Measurements from ENCODE around the gene ANAPC10.
A peak's percentile ranks its signal among the peaks of the same experiment; 100 is the strongest.
"Not testable (repeated sequence)": the region's sequence is repeated elsewhere in the genome, so short reads cannot be mapped to it uniquely, and the experiment has no call there.

ANAPC10 gene

DNA sequence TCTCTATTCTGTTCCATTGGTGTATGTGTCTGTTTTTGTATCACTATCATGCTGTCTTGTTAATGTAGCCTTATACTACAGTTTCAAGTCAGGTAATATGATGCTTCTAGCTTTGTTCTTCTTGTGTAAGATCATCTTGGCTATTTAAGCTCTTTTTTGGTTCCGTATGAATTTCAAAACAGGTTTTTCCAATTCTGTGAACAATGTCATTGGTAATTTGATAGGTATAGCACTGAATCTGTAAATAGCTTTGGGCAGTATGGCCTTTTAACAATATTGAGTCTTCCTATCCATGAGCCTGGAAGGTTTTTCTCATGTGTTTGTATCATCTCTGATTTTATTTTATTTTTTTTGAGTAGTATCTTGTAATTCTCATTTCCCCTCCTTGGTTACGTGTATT, 94.3 kb downstream of the ANAPC10 start:
- no peak for DNase-seq (ENCODE audit: low spot score)

DNA sequence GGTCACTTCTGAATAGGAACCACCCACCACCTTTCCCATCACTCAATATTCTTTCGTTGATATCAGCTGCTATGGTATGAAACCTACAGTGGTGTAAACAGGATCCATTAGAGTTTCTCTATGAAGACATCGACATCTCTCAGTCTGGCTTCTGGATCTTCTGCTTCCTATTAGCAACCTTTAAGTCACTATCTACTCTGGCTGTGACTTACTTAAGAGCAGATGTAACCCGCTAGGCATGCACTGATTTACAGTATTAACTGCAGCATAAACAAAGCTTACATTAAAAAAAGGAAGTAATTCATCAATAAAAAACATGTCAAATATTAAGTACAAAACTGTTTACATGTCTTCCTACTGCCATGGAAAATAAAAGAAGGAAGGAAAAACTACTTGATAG, 96.4 kb downstream of the ANAPC10 start:
- no peak for DNase-seq (ENCODE audit: low spot score)

DNA sequence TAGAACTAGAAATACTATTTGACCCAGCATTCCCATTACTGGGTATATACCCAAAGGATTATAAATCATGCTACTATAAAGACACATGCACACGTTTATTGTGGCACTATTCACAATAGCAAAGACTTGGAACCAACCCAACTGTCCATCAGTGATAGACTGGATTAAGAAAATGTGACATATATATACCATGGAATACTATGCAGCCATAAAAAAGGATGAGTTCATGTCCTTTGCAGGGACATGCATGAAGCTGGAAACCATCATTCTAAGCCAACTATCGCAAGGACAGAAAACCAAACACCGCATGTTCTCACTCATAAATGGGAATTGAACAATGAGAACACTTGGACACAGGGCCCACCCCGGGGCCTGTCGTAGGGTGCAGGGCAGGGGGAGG, 97.3 kb downstream of the ANAPC10 start:
- DNase-seq (ENCODE audit: low spot score): not testable (repeated sequence)

DNA sequence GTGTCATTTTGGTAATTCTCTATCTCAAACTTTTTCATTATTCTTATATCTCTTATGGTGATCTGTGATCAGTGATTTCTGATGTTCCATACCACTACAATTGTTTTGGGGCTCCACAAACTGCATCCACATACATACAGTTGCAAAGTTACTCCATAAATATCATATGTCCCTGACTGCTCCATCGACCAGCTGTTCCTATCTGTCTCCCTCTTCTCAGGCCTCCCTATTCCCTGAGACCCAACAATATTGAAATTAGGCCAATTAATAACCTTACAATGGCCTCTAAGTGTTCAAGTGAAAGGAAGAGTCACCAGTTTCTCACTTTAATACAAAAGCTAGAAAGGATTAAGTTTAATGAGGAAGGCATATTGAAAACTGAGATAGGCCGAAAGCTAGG, 108.7 kb downstream of the ANAPC10 start:
- no peak for DNase-seq (ENCODE audit: low spot score)

DNA sequence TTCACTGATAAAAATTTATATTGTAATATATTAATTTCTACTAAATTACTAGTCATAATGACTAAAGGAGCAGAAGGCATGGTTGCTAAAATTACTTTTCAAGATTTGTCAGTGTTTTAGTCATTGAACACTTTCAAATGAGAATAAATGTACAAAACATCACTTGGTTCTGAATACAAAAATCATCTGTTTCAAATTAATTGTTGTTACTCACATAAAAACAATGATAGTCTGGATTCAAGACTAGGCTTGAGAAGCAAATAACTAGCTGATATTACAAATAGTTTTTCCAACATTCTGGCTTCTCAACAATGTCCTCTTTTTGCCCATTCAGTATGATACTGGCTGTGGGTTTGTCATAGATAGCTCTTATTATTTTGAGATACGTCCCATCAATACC, 112.5 kb downstream of the ANAPC10 start:
- no peak for DNase-seq (ENCODE audit: low spot score)

DNA sequence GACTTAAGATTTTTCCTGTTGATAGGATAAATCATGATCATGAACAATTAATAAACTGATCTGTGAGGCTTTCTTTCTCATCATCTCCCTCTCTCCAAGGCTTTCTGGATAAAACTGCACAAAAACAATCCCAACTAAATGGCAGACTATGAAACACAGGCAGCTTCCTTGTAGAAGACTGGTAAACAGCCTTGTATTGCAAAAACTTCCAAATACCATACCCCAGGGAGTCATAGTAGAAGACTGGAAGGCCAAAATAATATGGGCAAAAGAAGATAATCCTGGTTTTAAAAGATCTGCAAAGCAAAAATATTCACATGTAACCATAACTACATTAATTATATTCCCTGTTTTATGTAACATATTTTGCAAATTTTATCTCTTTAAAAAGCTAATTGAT, 113.0 kb downstream of the ANAPC10 start:
- no peak for DNase-seq (ENCODE audit: low spot score)

DNA sequence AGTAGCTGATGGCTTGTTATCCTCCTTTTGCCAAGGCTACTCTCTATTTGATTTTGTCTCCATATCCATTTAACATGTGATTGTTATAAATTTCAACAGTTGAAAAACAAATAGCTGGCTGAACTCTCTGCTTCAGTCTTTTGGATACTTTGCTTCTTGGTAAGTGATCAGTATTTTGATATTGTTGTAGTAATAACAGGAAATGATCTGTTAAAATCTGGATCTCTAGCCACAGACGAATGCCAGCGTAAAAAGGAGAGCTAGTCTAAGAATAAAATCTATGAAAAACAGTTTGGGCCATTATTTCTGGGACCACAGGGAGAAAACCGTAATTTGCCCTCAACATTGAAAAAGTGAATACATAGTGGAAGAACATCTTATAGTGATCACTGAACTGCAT, 113.8 kb downstream of the ANAPC10 start:
- DNase-seq (ENCODE audit: low spot score): no peak

DNA sequence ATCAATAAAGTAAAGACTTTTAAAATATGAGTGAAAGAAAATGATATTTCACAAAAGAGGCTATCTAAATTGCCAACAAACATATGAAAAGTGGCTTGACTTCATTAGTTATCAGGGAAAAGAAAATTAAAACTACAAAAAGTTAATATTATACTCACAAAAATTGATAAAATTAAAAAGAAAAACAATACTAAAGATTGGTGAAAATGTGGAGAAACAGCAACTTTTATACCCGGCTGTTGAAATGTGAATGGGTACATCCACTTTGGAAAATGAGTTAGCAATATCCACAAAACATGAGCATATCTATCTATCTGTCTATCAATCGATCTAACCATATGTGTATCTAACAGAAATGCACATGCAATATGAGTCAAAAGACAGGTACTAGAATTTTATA, 122.3 kb downstream of the ANAPC10 start:
- no peak for DNase-seq (ENCODE audit: low spot score)

DNA sequence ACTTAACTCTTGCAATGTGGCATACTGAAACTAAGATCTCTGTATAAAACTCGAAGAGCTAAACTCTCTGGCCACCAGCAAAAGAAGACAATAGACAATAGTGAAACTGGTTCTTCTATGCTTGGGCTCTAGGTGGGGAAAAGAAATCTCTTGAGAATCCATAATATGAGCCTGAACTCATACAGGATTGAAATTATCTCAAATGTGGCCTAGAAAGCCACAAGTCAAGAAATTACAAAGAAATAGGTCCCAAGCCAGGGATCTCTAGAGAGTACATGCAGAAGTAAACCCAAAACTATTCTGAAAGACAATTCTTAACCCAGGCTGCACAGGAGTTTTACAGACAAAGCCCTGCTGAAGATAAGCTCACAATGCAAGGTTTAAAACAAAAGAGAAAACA, 127.4 kb downstream of the ANAPC10 start:
- DNase-seq (ENCODE audit: low spot score): no peak

DNA sequence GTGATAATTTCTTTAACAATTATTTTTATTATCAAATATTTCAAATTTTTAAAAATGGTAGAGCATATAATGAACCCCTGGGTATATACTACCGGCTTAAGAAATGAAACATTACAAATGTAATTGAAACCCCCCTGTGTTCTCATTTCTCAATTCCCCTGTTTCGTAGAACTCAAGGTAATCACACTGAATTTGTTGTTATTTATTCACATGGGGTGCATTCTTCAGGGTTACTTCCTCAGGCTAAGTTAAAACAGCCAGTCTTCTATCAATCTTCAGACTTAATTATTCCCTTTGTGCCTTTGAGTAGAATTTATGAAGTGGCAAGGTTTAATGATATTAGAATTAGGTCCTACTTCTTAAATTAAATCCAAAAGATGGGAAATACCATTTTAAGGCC, 128.2 kb downstream of the ANAPC10 start:
- DNase-seq (ENCODE audit: low spot score): no peak

DNA sequence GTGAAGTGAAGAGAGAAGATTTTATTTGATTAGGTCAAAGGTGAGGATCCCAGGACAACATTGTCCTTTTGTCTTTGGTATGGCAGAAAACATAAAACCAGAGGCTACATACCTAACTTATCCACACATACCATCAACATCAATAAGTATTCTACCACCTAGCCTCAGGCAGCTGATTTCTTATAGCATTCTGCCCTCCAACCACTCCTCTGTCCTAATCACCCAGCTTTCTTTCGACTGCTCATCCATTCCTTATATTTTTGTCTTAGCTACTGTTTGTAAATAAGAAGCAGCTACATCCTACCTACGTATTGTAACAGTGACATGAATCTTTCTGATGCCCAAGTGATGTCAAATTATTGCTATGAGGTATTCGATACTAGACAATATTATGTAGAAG, 129.4 kb downstream of the ANAPC10 start:
- no peak for DNase-seq (ENCODE audit: low spot score)

DNA sequence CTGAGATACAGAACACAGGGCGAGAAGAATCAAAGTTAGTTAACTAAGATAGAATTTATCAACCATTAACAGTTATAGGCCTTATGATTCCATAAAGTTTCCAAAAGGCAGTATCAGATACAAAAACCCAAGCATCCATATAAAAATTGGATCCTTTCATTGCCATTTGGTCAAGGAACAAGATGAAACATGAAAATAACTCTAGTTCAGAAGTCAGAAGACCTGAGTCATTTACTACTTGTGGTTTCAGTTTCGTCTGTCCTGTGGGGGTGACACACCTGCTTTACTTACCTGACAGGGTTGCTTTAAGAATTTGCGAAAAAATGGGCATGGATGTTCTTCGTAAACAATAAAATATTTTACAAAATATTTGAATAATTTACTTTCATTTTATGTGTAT, 130.8 kb downstream of the ANAPC10 start:
- no peak for DNase-seq (ENCODE audit: low spot score)

DNA sequence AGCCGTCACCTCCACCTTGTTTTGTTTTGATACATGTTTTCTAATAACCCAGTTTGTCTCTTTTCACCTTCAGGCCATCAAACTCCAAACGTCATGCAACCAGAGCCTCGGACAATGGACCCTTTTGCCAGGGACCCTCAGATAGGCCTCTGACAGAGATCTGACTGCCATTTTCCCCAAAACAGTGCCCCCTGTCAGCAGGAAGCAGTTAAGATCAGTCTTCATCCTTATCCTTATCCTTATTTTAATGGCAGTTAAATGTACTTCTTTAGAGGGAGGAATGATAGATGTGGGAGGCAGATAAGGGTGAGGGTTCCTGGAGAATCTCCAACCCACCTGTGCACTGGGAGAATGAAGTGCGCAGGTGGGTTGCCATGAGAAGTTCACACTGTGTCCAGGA, 135.7 kb downstream of the ANAPC10 start:
- DNase-seq (ENCODE audit: low spot score): no peak

DNA sequence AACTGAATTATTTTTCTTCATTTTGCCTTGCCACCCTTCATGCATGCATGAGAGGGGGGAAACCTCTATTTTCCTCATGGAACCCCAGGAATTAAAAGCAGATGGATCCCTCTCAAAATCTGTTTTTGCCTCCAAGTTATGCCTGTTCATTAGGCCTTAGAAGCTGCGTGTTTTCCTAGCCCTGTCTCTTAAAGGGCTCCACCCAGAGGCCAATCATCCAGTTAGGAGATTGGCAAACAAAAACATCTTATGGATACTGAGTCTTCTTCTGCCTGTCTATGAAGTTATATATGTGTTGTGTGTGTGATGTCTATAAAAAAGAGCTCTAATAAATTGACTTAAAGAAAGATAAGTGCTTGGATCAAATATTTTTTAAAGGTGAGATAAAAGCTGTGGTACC, 142.9 kb downstream of the ANAPC10 start:
- no peak for DNase-seq (ENCODE audit: low spot score)

DNA sequence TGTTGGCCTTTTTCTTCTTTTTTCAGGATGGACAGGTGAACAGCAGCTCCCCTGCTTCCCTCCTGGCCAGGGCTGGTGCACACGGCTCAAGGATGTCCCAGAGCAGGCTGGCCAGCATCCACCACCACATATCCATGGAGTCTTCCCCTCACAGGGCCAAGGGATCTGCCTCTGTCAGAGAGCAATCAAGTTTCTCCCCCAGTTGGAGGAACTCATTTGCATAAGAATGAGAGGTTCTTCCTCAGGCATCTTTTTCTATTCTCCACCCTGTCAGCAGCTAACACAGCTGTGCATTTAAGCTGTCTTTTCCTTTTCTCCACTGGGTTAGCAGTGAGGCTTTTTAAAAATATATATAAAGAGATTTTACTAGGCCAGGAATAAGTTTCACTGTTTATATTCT, 143.8 kb downstream of the ANAPC10 start:
- DNase-seq (ENCODE audit: low spot score): no peak

DNA sequence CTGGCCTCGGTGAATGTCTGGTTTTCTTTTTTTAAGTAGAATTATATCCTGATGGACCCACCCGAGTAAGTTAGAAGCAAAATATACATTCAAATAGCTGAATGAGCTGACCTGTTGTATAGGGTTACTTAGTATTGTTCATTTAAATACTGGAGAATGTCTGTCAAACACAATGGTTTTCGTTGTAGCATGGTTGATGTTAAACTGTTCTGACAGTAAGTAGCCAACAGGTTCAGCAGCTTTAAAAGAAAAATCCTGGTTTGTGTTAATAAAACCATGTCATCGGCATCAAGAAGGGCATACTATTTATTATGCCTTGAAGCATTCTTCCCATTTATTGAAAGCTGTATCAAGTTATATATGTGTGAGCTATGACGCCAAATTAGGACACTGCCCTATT, 149.6 kb downstream of the ANAPC10 start:
- DNase-seq (ENCODE audit: low spot score): no peak

DNA sequence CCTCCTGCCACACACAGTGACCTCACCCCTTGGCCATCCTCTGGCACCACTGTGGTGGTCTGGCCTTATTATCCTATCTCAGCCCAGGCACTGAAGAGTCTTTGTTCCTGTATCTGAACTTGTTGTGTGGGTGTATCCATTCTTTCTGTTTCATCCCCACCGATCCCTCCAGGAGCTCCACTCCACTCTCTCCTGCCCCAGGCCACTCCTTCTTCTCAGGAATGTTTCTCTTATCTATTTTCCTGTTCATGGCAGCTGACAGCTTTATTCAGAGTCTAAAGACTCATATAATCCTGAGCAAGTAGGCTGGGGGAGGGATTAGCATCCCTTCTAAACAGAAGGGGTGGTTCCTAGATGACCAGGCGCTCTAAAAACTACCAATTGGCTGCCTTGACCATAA, 150.0 kb downstream of the ANAPC10 start:
- DNase-seq (ENCODE audit: low spot score): peak; percentile 40
